H1 (cell line): ENCODE measurements around the gene DSP. TPM values are rescaled to one million over a fixed set of nuclear protein-coding genes. Genes with fewer than 3 reads are reported as not detected.

Experiments
- CTCF ChIA-PET: fragments of 300-600 bp; sonication (Branson Sonifier 250); formaldehyde crosslinking; loops from one replicate; lab custom pipeline; 2021; ENCODE audit not compliant: partially characterized antibody; lab: Charles Lee
- POLR2A ChIA-PET: fragments of 300-600 bp; sonication (Branson Sonifier 250); formaldehyde crosslinking; loops from one replicate; lab custom pipeline; 2021; ENCODE audit warnings: inconsistent platforms; ENCODE audit not compliant: partially characterized antibody; lab: Charles Lee
- DNase-seq, 2 experiments: peaks; one replicate each; pipeline versions ENCODE4 v3.0.0 to v3.0.0-alpha.2; 2010 to 2022; ENCODE audit warnings: low spot score in 2 of 2, low read depth in 1 of 2, mixed read lengths in 1 of 2
- FAIRE-seq: peaks from 2 replicates; lab custom pipeline; 2011; peaks lifted over from hg19 to GRCh38; lab: Jason Lieb, UNC
- H2AFZ ChIP-seq: 2 replicates; pipeline ENCODE4 v1.8.1; 2012; ENCODE audit warnings: low read length, inconsistent platforms
- H2AK5ac ChIP-seq: 2 replicates; pipeline ENCODE4 v1.6.1; 2013; ENCODE audit warnings: low read depth, low read length
- H2BK120ac ChIP-seq: replicated peaks from 2 replicates; pipeline ENCODE3; 2013; ENCODE audit warnings: low read depth, low read length, inconsistent platforms
- H2BK12ac ChIP-seq: 2 replicates; pipeline ENCODE4 v1.6.1; 2013; ENCODE audit warnings: low read depth, low read length
- H2BK15ac ChIP-seq: 2 replicates; pipeline ENCODE4 v1.6.1; 2013; ENCODE audit warnings: low read length
- H2BK20ac ChIP-seq: 2 replicates; pipeline ENCODE4 v1.6.1; 2013; ENCODE audit warnings: low read length
- H2BK5ac ChIP-seq: 2 replicates; pipeline ENCODE4 v1.6.1; 2013; ENCODE audit warnings: low read depth, low read length
- H3K14ac ChIP-seq: 2 replicates; pipeline ENCODE4 v1.6.1; 2013; ENCODE audit warnings: inconsistent platforms; ENCODE audit not compliant: insufficient read length
- H3K18ac ChIP-seq: 2 replicates; pipeline ENCODE4 v1.6.1; 2013; ENCODE audit warnings: low read length; ENCODE audit errors: extremely low read depth
- H3K23ac ChIP-seq: 2 replicates; pipeline ENCODE4 v1.6.1; 2013; ENCODE audit warnings: inconsistent platforms; ENCODE audit not compliant: insufficient read length
- H3K23me2 ChIP-seq: 2 replicates; pipeline ENCODE4 v1.6.1; 2013; ENCODE audit warnings: low read depth, low read length
- H3K27ac ChIP-seq: 2 replicates; pipeline ENCODE4 v1.6.1; 2011; ENCODE audit warnings: low read depth, low read length, inconsistent platforms
- H3K27me3 ChIP-seq, 4 experiments: replicated peaks in 1 of 4; 1 replicate in 1 of 4; 2 replicates in 3 of 4; pipeline versions ENCODE4 v1.6.1 to v1.8.1; 2011 to 2013; ENCODE audit warnings: low read length in 3 of 4, mild to moderate bottlenecking in 3 of 4, inconsistent platforms in 2 of 4, mixed read lengths in 2 of 4, moderate library complexity in 1 of 4; ENCODE audit not compliant: control insufficient read depth in 3 of 4, insufficient read depth in 3 of 4; ENCODE audit errors: extremely low read depth in 1 of 4
- H3K36me3 ChIP-seq, 4 experiments: 2 replicates each; pipeline versions ENCODE4 v1.6.1 to v1.8.1; 2011 to 2013; ENCODE audit warnings: mild to moderate bottlenecking in 4 of 4, low read length in 3 of 4, moderate library complexity in 2 of 4, control low read depth in 1 of 4, inconsistent platforms in 1 of 4; ENCODE audit not compliant: insufficient read depth in 4 of 4, control insufficient read depth in 2 of 4
- H3K4ac ChIP-seq: replicated peaks from 2 replicates; pipeline ENCODE3; 2013; ENCODE audit warnings: low read length, low read depth, mixed read lengths, inconsistent platforms; ENCODE audit not compliant: insufficient read length
- H3K4me1 ChIP-seq, 4 experiments: replicated peaks in 1 of 4; 1 replicate in 1 of 4; 2 replicates in 3 of 4; pipeline versions ENCODE4 v1.6.1 to v1.8.1; 2011 to 2013; ENCODE audit warnings: low read length in 3 of 4, inconsistent platforms in 2 of 4, mixed read lengths in 1 of 4; ENCODE audit not compliant: insufficient read depth in 4 of 4, control insufficient read depth in 3 of 4
- H3K4me2 ChIP-seq, 2 experiments: 2 replicates each; pipeline versions ENCODE4 v1.6.1 to v1.8.1; 2011 to 2013; ENCODE audit warnings: low read depth in 2 of 2, low read length in 2 of 2, control low read depth in 1 of 2, inconsistent platforms in 1 of 2, mild to moderate bottlenecking in 1 of 2; ENCODE audit not compliant: insufficient read depth in 1 of 2
- H3K4me3 ChIP-seq, 4 experiments: fragments of 200-600, 300-600 bp in 1 of 4; sonication (generic), shearing (Covaris generic), sonication (Bioruptor Twin) in 1 of 4; 2 replicates each; pipeline versions ENCODE4 v1.5.1 to v1.8.1; 2011 to 2016; ENCODE audit warnings: low read length in 4 of 4, low read depth in 3 of 4, control low read depth in 2 of 4, inconsistent platforms in 2 of 4, mild to moderate bottlenecking in 2 of 4, mixed read lengths in 1 of 4, moderate library complexity in 1 of 4; ENCODE audit not compliant: insufficient read depth in 2 of 4; ENCODE audit errors: extremely low read depth in 1 of 4
- H3K56ac ChIP-seq: replicated peaks from 2 replicates; pipeline ENCODE3; 2013; ENCODE audit warnings: low read depth, mild to moderate bottlenecking, mixed read lengths, low read length, inconsistent platforms; ENCODE audit not compliant: insufficient read length
- H3K79me1 ChIP-seq: 2 replicates; pipeline ENCODE4 v1.6.1; 2013; ENCODE audit warnings: low read depth, low read length, control low read depth
- H3K79me2 ChIP-seq, 2 experiments: 2 replicates each; pipeline versions ENCODE4 v1.6.1 to v1.8.1; 2012 to 2013; ENCODE audit warnings: low read length in 2 of 2, mild to moderate bottlenecking in 2 of 2, inconsistent platforms in 1 of 2; ENCODE audit not compliant: insufficient read depth in 2 of 2, control insufficient read depth in 1 of 2
- H3K9ac ChIP-seq, 4 experiments: replicated peaks in 1 of 4; 1 replicate in 1 of 4; 2 replicates in 3 of 4; pipeline versions ENCODE4 v1.6.1 to v1.8.1; 2011 to 2013; ENCODE audit warnings: low read depth in 3 of 4, low read length in 3 of 4, control low read depth in 2 of 4, mild to moderate bottlenecking in 2 of 4, moderate library complexity in 2 of 4, inconsistent platforms in 1 of 4; ENCODE audit errors: extremely low read depth in 1 of 4
- H3K9me3 ChIP-seq, 2 experiments: 2 replicates each; pipeline versions ENCODE4 v1.6.1 to v1.8.1; 2012 to 2013; ENCODE audit warnings: mild to moderate bottlenecking in 2 of 2, moderate library complexity in 2 of 2, control low read depth in 1 of 2, inconsistent platforms in 1 of 2, low read depth in 1 of 2, low read length in 1 of 2, mixed read lengths in 1 of 2; ENCODE audit not compliant: insufficient read depth in 2 of 2
- H4K20me1 ChIP-seq, 2 experiments: replicated peaks in 1 of 2; 2 replicates each; pipeline versions ENCODE3 to v1.8.1; 2011 to 2013; ENCODE audit warnings: inconsistent platforms in 2 of 2, low read length in 2 of 2, mild to moderate bottlenecking in 1 of 2; ENCODE audit not compliant: insufficient read depth in 2 of 2, control insufficient read depth in 1 of 2
- H4K5ac ChIP-seq: 2 replicates; pipeline ENCODE4 v1.6.1; 2013; ENCODE audit warnings: low read length, low read depth, mixed read lengths, inconsistent platforms; ENCODE audit not compliant: insufficient read length
- H4K8ac ChIP-seq: 2 replicates; pipeline ENCODE4 v1.8.0; 2013; ENCODE audit warnings: mild to moderate bottlenecking, moderate library complexity, low read length, inconsistent platforms; ENCODE audit not compliant: insufficient read depth; ENCODE audit errors: extremely low read depth
- H4K91ac ChIP-seq: replicated peaks from 2 replicates; pipeline ENCODE3; 2013; ENCODE audit warnings: low read length, mixed read lengths, inconsistent platforms; ENCODE audit not compliant: insufficient read length
- CEBPB ChIP-seq: IDR thresholded peaks from 2 replicates; pipeline ENCODE4 v1.6.1; 2012; ENCODE audit warnings: low read depth, low read length
- GABPA ChIP-seq: IDR thresholded peaks from 2 replicates; pipeline ENCODE4 v1.6.1; 2011; ENCODE audit warnings: mild to moderate bottlenecking, low read length, moderate library complexity, borderline replicate concordance; ENCODE audit not compliant: insufficient read depth
- WGBS, 2 experiments: shearing (Covaris generic) in 1 of 2; methylation state at CpG; one replicate each; pipeline versions ENCODE4 v1.1.6 to v1.1.7; 2013 to 2015; ENCODE audit warnings: low lambda C conversion rate in 2 of 2, mixed read lengths in 2 of 2, inconsistent platforms in 1 of 2, low coverage in 1 of 2, missing lambda C conversion rate in 1 of 2; ENCODE audit not compliant: insufficient replicate concordance in 2 of 2, insufficient coverage in 1 of 2, insufficient read length in 1 of 2; ENCODE audit errors: extremely low coverage in 1 of 2, missing lambda C conversion rate in 1 of 2; 5-methylcytosine and 5-hydroxymethylcytosine counted together
- long read RNA-seq, 2 experiments: library from RNA in 1 of 2; library from capped mRNA in 1 of 2; stranded (forward); transcript quantifications; one replicate each; pipeline ENCODE4 v2.0.0, GENCODE V29; 2021; ENCODE audit warnings: inconsistent platforms in 1 of 2
- polyA minus RNA-seq, 3 experiments: library from RNA; depleted of rRNA, polyadenylated mRNA; stranded (reverse); fragments of >200 nt; gene quantifications; 1 replicate in 2 of 3; 2 replicates in 1 of 3; pipeline ENCODE4 v1.2.3, GENCODE V29; 2011
- polyA plus RNA-seq, 7 experiments: library from polyadenylated mRNA; depleted of rRNA in 3 of 7; stranded (reverse) in 5 of 7; unstranded in 2 of 7; fragments of >200 nt in 5 of 7; fragments of 200-250 nt in 2 of 7; gene quantifications; 1 replicate in 5 of 7; 2 replicates in 1 of 7; 4 replicates in 1 of 7; pipeline versions ENCODE4 v1.2.1 to v1.2.3, GENCODE V29; 2011 to 2013; ENCODE audit warnings: missing spikeins in 2 of 7, mixed read lengths in 2 of 7
- total RNA-seq: library from RNA; stranded (reverse); fragmentation: NEBNext Ultra II Directional; extraction: Animal tissue kit (Norgen Biotek cat#: 25700); gene quantifications from 2 replicates; pipeline ENCODE4 v1.2.1, GENCODE V29; 2021

DSP gene, protein sequence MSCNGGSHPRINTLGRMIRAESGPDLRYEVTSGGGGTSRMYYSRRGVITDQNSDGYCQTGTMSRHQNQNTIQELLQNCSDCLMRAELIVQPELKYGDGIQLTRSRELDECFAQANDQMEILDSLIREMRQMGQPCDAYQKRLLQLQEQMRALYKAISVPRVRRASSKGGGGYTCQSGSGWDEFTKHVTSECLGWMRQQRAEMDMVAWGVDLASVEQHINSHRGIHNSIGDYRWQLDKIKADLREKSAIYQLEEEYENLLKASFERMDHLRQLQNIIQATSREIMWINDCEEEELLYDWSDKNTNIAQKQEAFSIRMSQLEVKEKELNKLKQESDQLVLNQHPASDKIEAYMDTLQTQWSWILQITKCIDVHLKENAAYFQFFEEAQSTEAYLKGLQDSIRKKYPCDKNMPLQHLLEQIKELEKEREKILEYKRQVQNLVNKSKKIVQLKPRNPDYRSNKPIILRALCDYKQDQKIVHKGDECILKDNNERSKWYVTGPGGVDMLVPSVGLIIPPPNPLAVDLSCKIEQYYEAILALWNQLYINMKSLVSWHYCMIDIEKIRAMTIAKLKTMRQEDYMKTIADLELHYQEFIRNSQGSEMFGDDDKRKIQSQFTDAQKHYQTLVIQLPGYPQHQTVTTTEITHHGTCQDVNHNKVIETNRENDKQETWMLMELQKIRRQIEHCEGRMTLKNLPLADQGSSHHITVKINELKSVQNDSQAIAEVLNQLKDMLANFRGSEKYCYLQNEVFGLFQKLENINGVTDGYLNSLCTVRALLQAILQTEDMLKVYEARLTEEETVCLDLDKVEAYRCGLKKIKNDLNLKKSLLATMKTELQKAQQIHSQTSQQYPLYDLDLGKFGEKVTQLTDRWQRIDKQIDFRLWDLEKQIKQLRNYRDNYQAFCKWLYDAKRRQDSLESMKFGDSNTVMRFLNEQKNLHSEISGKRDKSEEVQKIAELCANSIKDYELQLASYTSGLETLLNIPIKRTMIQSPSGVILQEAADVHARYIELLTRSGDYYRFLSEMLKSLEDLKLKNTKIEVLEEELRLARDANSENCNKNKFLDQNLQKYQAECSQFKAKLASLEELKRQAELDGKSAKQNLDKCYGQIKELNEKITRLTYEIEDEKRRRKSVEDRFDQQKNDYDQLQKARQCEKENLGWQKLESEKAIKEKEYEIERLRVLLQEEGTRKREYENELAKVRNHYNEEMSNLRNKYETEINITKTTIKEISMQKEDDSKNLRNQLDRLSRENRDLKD (N-terminal part only)
- 48.5 and 50.5 TPM in 2 replicates for total RNA-seq
- 12.8 and 14.3 TPM in 2 replicates for polyA plus RNA-seq (2011; rRNA removed)
- 16.7 TPM for polyA plus RNA-seq (2011; cell fraction: cytosol; rRNA removed)
- polyA plus RNA-seq (2011; cell fraction: nucleus; rRNA removed), result 33.9 TPM
- polyA plus RNA-seq (2012, experiment 1 of 2), result 38.8 to 46.6 TPM (median 43.9 TPM) in 4 replicates
- polyA plus RNA-seq (2012, experiment 2 of 2), result 1.9 TPM
- polyA plus RNA-seq (2013, experiment 1 of 2), result 33.7 TPM
- 28.2 TPM for polyA plus RNA-seq (2013, experiment 2 of 2)
- polyA minus RNA-seq (2011; rRNA and poly(A)+ RNA removed), result 35.1 and 42.8 TPM in 2 replicates
- polyA minus RNA-seq (2011; cell fraction: cytosol; rRNA and poly(A)+ RNA removed), result 34.4 TPM
- polyA minus RNA-seq (2011; cell fraction: nucleus; rRNA and poly(A)+ RNA removed), result 41.6 TPM
- long read RNA-seq, experiment 1, partial matches to known transcripts, result 29 of 29 reads
- long read RNA-seq, experiment 1, other reads (novel, unspliced or antisense), result 0 of 29 reads
- long read RNA-seq, experiment 2, partial matches to known transcripts, result 1 of 6 reads
- long read RNA-seq, experiment 2, other reads (novel, unspliced or antisense), result 5 of 6 reads

GRCh38 chr6:7541175-7542064 lies at the start of gene DSP:
DSP (plus strand) TSS chr6:7541671; CDS start chr6:7541916, 245 bp downstream.
- Histone ChIP-seq H3K23me2 (peaks cover 4% of the 10 kb centered on the region; the same call in 1 of the 2 replicates), H3K4me3 (peak within 1 kb of the TSS; percentile 81 to 93 (median 83)), H4K5ac (peak within 1 kb of the TSS; percentile 65), H4K20me1 (peaks cover 0 to 3% of the 10 kb centered on the region in 2 experiments), H2AK5ac (no peak within 1 kb of the TSS), H3K56ac (peak within 1 kb of the TSS; percentile 80), H2BK12ac (no peak within 1 kb of the TSS; the same call in none of the 2 replicates), H2BK120ac (no peak within 1 kb of the TSS), H3K18ac (peak within 1 kb of the TSS; percentile 80), H3K27me3 (peaks cover 0 to 17% (median 11%) of the 10 kb centered on the region in 4 experiments; a peak in 6 of 7 replicates), H3K36me3 (no peaks in the 10 kb centered on the region), H3K23ac (no peak within 1 kb of the TSS), H3K79me1 (0 out of 2 replicates have a peak, but pooled peaks cover 2% of the 10 kb centered on the region), H2AFZ (peak within 1 kb of the TSS; percentile 80; the same call in 1 of the 2 replicates), H3K4me1 (peaks cover 5 to 16% (median 9%) of the 10 kb centered on the region in 4 experiments), H2BK20ac (no peak within 1 kb of the TSS), H4K8ac (peak within 1 kb of the TSS; percentile 93), H2BK5ac (peak within 1 kb of the TSS; percentile 72; the same call in 1 of the 2 replicates), H4K91ac (peak within 1 kb of the TSS; percentile 83), H3K9me3 (no peaks in the 10 kb centered on the region), H3K79me2 (peaks cover 0 to 31% of the 10 kb centered on the region in 2 experiments; a peak in 2 of 4 replicates), H3K4ac (peak within 1 kb of the TSS; percentile 76), H3K14ac (no peak within 1 kb of the TSS), H2BK15ac (no peak within 1 kb of the TSS), H3K9ac (peak within 1 kb of the TSS; percentile 66 to 87 (median 78)), H3K27ac (peak within 1 kb of the TSS; percentile 59; the same call in 1 of the 2 replicates), H3K4me2 (peak within 1 kb of the TSS; percentile 79 to 86)
- DNase-seq (peak; percentile 25 to 83), FAIRE-seq (no peak)
- ChIA-PET CTCF (interaction anchor here (1.2 kb wide), 1 partner anchor 98 kb away, joined by 4 read pairs; no protein-coding TSS in a partner anchor), POLR2A (interaction anchor here (0.6 to 1.9 kb wide), 8 partner anchors 13 to 202 kb away, joined by 3 to 6 read pairs (median 4); partner anchors contain the start of genes CAGE1 and RIOK1)
- 1% methylated on average over 89 of the region's 105 CpGs; no CpG with 5 or more reads in 1 of the 2 experiments for WGBS, 2 experiments
- TF ChIP-seq GABPA, result no peak
- no peak for TF ChIP-seq CEBPB
